Immature natural killer cell (primary cell): Measurements from ENCODE around the gene MED25. TPM values are rescaled to one million over a fixed set of nuclear protein-coding genes. Genes with fewer than 3 reads are reported as not detected.

ENCODE experiments used
- DNase-seq, 3 donors: peaks; one replicate each; pipeline ENCODE4 v3.0.0; 2022; ENCODE audit warnings: mixed read lengths in 1 of 3
- H3K27ac Mint-ChIP-seq, 6 donors: one replicate each; pipeline ENCODE4 v1.8.0; 2020; ENCODE audit warnings: mixed read lengths in 6 of 6, mild to moderate bottlenecking in 5 of 6, inconsistent platforms in 4 of 6, moderate library complexity in 3 of 6
- H3K27me3 Mint-ChIP-seq, 3 donors: one replicate each; pipeline ENCODE4 v1.8.0; 2020 to 2021; ENCODE audit warnings: low read depth in 3 of 3, mild to moderate bottlenecking in 3 of 3, mixed read lengths in 3 of 3, moderate library complexity in 3 of 3, inconsistent platforms in 1 of 3
- H3K36me3 Mint-ChIP-seq, 3 donors: one replicate each; pipeline ENCODE4 v1.8.0; 2020; ENCODE audit warnings: mixed read lengths in 3 of 3, inconsistent platforms in 2 of 3, mild to moderate bottlenecking in 2 of 3
- H3K4me1 Mint-ChIP-seq, 2 donors: one replicate each; pipeline ENCODE4 v1.8.0; 2020; ENCODE audit warnings: inconsistent platforms in 2 of 2, mild to moderate bottlenecking in 2 of 2, mixed read lengths in 2 of 2, moderate library complexity in 1 of 2
- H3K4me3 Mint-ChIP-seq, 5 donors: one replicate each; pipeline ENCODE4 v1.8.0; 2020; ENCODE audit warnings: mild to moderate bottlenecking in 5 of 5, mixed read lengths in 5 of 5, inconsistent platforms in 3 of 5, moderate library complexity in 3 of 5
- H3K9me3 Mint-ChIP-seq, 6 donors: one replicate each; pipeline ENCODE4 v1.8.0; 2020; ENCODE audit warnings: mild to moderate bottlenecking in 6 of 6, mixed read lengths in 6 of 6, inconsistent platforms in 4 of 6, moderate library complexity in 3 of 6
- polyA plus RNA-seq, 3 donors: library from polyadenylated mRNA; unstranded; fragments of 300-500 nt; fragmentation: Illumina TruSeq; gene quantifications; one replicate each; pipeline ENCODE4 v1.2.3, GENCODE V29; 2021

MED25 gene
- polyA plus RNA-seq, 3 donors from 2014 or later = 5.0 to 30.4 (median 13.9) TPM

GRCh38 chr19:49863254-49863934, 45.3 kb downstream of the MED25 start:
- H3K9me3 Mint-ChIP-seq = no peaks in the 10 kb centered on the region
- peaks cover 0 to 4% (median 4%) of the 10 kb centered on the region in 3 donors for H3K36me3 Mint-ChIP-seq
- DNase-seq = no peak
- peaks cover 35 to 40% of the 10 kb centered on the region in 2 donors for H3K4me1 Mint-ChIP-seq
- no peak overlapping the region for H3K27ac Mint-ChIP-seq
- H3K27me3 Mint-ChIP-seq = peaks cover 9 to 17% (median 13%) of the 10 kb centered on the region in 3 donors
- H3K4me3 Mint-ChIP-seq = no peak overlapping the region

GRCh38 chr19:49863935-49864320, 45.8 kb downstream of the MED25 start:
- H3K4me1 Mint-ChIP-seq = peaks cover 39 to 43% of the 10 kb centered on the region in 2 donors
- peak overlapping the region in 1 of 6 donors; percentile 34 for H3K27ac Mint-ChIP-seq
- peaks cover 9 to 17% (median 13%) of the 10 kb centered on the region in 3 donors for H3K27me3 Mint-ChIP-seq
- no peak for DNase-seq
- no peaks in the 10 kb centered on the region for H3K9me3 Mint-ChIP-seq
- H3K4me3 Mint-ChIP-seq = peak overlapping the region in 1 of 5 donors; percentile 21
- peaks cover 0 to 4% (median 4%) of the 10 kb centered on the region in 3 donors for H3K36me3 Mint-ChIP-seq

GRCh38 chr19:49864890-49865289, 46.8 kb downstream of the MED25 start:
- no peak for DNase-seq
- Mint-ChIP-seq H3K4me3 (peak overlapping the region in 1 of 5 donors; percentile 68), H3K4me1 (peaks cover 39 to 43% of the 10 kb centered on the region in 2 donors), H3K27ac (no peak overlapping the region), H3K9me3 (no peaks in the 10 kb centered on the region), H3K27me3 (peaks cover 9 to 17% (median 11%) of the 10 kb centered on the region in 3 donors), H3K36me3 (peaks cover 0 to 4% (median 4%) of the 10 kb centered on the region in 3 donors)

GRCh38 chr19:49866933-49867782, 49.1 kb downstream of the MED25 start, which contains the start of gene PNKP:
Gene PNKP (minus strand): TSS chr19:49867576. CDS start chr19:49867204, 372 bp downstream.
- DNase-seq = peak; percentile 89 to 92 (median 90)
- H3K27ac Mint-ChIP-seq = peak within 1 kb of the TSS in 3 of 6 donors; percentile 90 to 99 (median 98)
- peaks cover 56% of the 10 kb centered on the region in 2 donors for H3K4me1 Mint-ChIP-seq
- H3K27me3 Mint-ChIP-seq = peaks cover 9 to 13% (median 10%) of the 10 kb centered on the region in 3 donors
- no peaks in the 10 kb centered on the region for H3K9me3 Mint-ChIP-seq
- peak within 1 kb of the TSS in 1 of 5 donors; percentile 100 for H3K4me3 Mint-ChIP-seq
- peaks cover 0 to 4% (median 4%) of the 10 kb centered on the region in 3 donors for H3K36me3 Mint-ChIP-seq

GRCh38 chr19:49869009-49869483, 51.0 kb downstream of the MED25 start:
- H3K4me3 Mint-ChIP-seq = no peak overlapping the region
- peak overlapping the region in 1 of 6 donors; percentile 99 for H3K27ac Mint-ChIP-seq
- peaks cover 53 to 57% of the 10 kb centered on the region in 2 donors for H3K4me1 Mint-ChIP-seq
- H3K36me3 Mint-ChIP-seq = no peaks in the 10 kb centered on the region
- no peaks in the 10 kb centered on the region for H3K9me3 Mint-ChIP-seq
- DNase-seq = no peak
- H3K27me3 Mint-ChIP-seq = peaks cover 6 to 12% (median 10%) of the 10 kb centered on the region in 3 donors

- DNase-seq = peak; percentile 96 to 97 (median 96)
- Mint-ChIP-seq H3K4me1 (peaks cover 53% of the 10 kb centered on the region in 2 donors), H3K27me3 (peaks cover 6 to 12% (median 10%) of the 10 kb centered on the region in 3 donors), H3K27ac (peak overlapping the region in 4 of 6 donors; percentile 87 to 91 (median 91)), H3K9me3 (no peaks in the 10 kb centered on the region), H3K4me3 (peak overlapping the region in 1 of 5 donors; percentile 89), H3K36me3 (no peaks in the 10 kb centered on the region)
Observed at GRCh38 chr19:49869484-49870308, 51.6 kb downstream of the MED25 start.

GRCh38 chr19:49870309-49870901, 52.3 kb downstream of the MED25 start:
- peak overlapping the region in 2 of 5 donors; percentile 46 to 89 for H3K4me3 Mint-ChIP-seq
- peak overlapping the region in 4 of 6 donors; percentile 87 to 91 (median 91) for H3K27ac Mint-ChIP-seq
- no peaks in the 10 kb centered on the region for H3K36me3 Mint-ChIP-seq
- no peaks in the 10 kb centered on the region for H3K9me3 Mint-ChIP-seq
- H3K4me1 Mint-ChIP-seq = peaks cover 51 to 53% of the 10 kb centered on the region in 2 donors
- DNase-seq = no peak
- H3K27me3 Mint-ChIP-seq = peaks cover 6 to 11% (median 11%) of the 10 kb centered on the region in 3 donors

- H3K27me3 Mint-ChIP-seq = peaks cover 6 to 11% (median 11%) of the 10 kb centered on the region in 3 donors
- DNase-seq = no peak
- H3K4me3 Mint-ChIP-seq = peak overlapping the region in 3 of 5 donors; percentile 48 to 63 (median 57)
Observed at GRCh38 chr19:49871349-49871985, 53.4 kb downstream of the MED25 start.

GRCh38 chr19:49872245-49873128, 54.4 kb downstream of the MED25 start:
- DNase-seq = no peak
- Mint-ChIP-seq H3K4me3 (peak overlapping the region in 2 of 5 donors; percentile 57 to 63), H3K27ac (peak overlapping the region in 2 of 6 donors; percentile 72 to 75), H3K36me3 (no peaks in the 10 kb centered on the region), H3K27me3 (peaks cover 4 to 8% (median 8%) of the 10 kb centered on the region in 3 donors), H3K4me1 (peaks cover 39% of the 10 kb centered on the region in 2 donors), H3K9me3 (no peaks in the 10 kb centered on the region)

More at GRCh38 chr19:49871349-49871985, 53.4 kb downstream of the MED25 start:
- Mint-ChIP-seq H3K9me3 (no peaks in the 10 kb centered on the region), H3K4me1 (peaks cover 47 to 49% of the 10 kb centered on the region in 2 donors), H3K36me3 (no peaks in the 10 kb centered on the region), H3K27ac (peak overlapping the region; percentile 28 to 82 (median 72))

GRCh38 chr19:49873129-49873521, 55.0 kb downstream of the MED25 start:
- no peaks in the 10 kb centered on the region for H3K36me3 Mint-ChIP-seq
- peak overlapping the region in 1 of 5 donors; percentile 18 for H3K4me3 Mint-ChIP-seq
- peaks cover 0 to 2% (median 2%) of the 10 kb centered on the region in 3 donors for H3K27me3 Mint-ChIP-seq
- H3K9me3 Mint-ChIP-seq = no peaks in the 10 kb centered on the region
- no peak overlapping the region for H3K27ac Mint-ChIP-seq
- H3K4me1 Mint-ChIP-seq = peaks cover 36 to 37% of the 10 kb centered on the region in 2 donors
- no peak for DNase-seq

GRCh38 chr19:49873834-49874233, 55.7 kb downstream of the MED25 start:
- DNase-seq = no peak
- Mint-ChIP-seq H3K4me1 (peaks cover 35 to 38% of the 10 kb centered on the region in 2 donors), H3K9me3 (no peaks in the 10 kb centered on the region), H3K36me3 (peaks cover 0 to under 1% (median under 1%) of the 10 kb centered on the region in 3 donors), H3K4me3 (peak overlapping the region in 2 of 5 donors; percentile 18 to 35), H3K27me3 (peaks cover 2% of the 10 kb centered on the region in 3 donors), H3K27ac (no peak overlapping the region)
